WERI-Rb-1 (cell line): Measurements from ENCODE around the gene MUC15.

Source experiments
- DNase-seq: peaks from one replicate; pipeline ENCODE4 v3.0.0-alpha.2; 2020
- H3K27ac ChIP-seq: fragments of 250-450 bp; sonication (Bioruptor Pico); 2 replicates; pipeline ENCODE4 v1.5.1; 2020; ENCODE audit warnings: mild to moderate bottlenecking, moderate library complexity
- H3K27me3 ChIP-seq: fragments of 250-450 bp; sonication (Bioruptor Pico); 2 replicates; pipeline ENCODE4 v1.5.1; 2021; ENCODE audit warnings: mild to moderate bottlenecking, low read depth, moderate library complexity; ENCODE audit not compliant: insufficient read depth, severe bottlenecking
- H3K36me3 ChIP-seq: fragments of 250-450 bp; sonication (Bioruptor Pico); 2 replicates; pipeline ENCODE4 v1.5.1; 2020; ENCODE audit warnings: mild to moderate bottlenecking, moderate library complexity
- H3K4me3 ChIP-seq: 2 replicates; pipeline ENCODE4 v1.5.1; 2011; ENCODE audit warnings: low read depth, mild to moderate bottlenecking, control low read depth, low read length
- H3K9me3 ChIP-seq: fragments of 250-450 bp; sonication (Bioruptor Pico); 2 replicates; pipeline ENCODE4 v1.5.1; 2021; ENCODE audit warnings: mild to moderate bottlenecking, moderate library complexity; ENCODE audit not compliant: severe bottlenecking
- CTCF ChIP-seq: IDR thresholded peaks from 2 replicates; pipeline ENCODE4 v1.5.1; 2011; ENCODE audit warnings: low read depth, mild to moderate bottlenecking, control low read depth, inconsistent platforms, low read length

The MUC15 gene, protein sequence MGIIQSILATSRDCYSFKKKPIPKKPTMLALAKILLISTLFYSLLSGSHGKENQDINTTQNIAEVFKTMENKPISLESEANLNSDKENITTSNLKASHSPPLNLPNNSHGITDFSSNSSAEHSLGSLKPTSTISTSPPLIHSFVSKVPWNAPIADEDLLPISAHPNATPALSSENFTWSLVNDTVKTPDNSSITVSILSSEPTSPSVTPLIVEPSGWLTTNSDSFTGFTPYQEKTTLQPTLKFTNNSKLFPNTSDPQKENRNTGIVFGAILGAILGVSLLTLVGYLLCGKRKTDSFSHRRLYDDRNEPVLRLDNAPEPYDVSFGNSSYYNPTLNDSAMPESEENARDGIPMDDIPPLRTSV

GRCh38 chr11:26571861-26572654 is at the start of gene MUC15:
Gene MUC15, minus strand, starts transcription at chr11:26572263. Its CDS starts 5,169 bp downstream, at chr11:26567094.
- Histone ChIP-seq H3K4me3 (no peak within 1 kb of the TSS), H3K27ac (no peak within 1 kb of the TSS), H3K36me3 (no peaks in the 10 kb centered on the region), H3K9me3 (no peaks in the 10 kb centered on the region), H3K27me3 (no peaks in the 10 kb centered on the region)
- no peak for DNase-seq
- TF ChIP-seq CTCF, result no peak

DNA sequence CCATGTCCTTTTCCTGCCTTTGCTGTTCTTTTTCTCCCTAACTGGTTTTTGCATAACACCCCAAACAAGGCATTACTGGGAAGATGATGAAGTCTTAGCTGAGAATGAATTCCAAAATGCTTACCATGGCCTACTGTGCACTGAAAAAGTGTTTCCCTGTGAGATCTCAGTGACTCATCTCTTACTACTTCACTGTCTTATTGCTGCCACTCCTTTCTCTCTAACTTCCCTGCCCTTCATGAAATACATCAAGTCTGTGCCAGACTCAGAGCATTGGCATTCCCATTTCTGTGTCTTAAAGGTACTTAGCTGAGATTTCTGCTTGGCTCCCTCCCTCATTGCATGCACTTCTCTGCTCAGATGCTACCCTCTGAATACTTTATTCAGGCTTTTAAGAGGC is 49.1 kb upstream of the MUC15 start:
- Histone ChIP-seq H3K4me3 (no peak overlapping the region), H3K9me3 (no peaks in the 10 kb centered on the region), H3K36me3 (no peaks in the 10 kb centered on the region), H3K27me3 (peaks cover 4% of the 10 kb centered on the region), H3K27ac (no peak overlapping the region)
- no peak for TF ChIP-seq CTCF
- no peak for DNase-seq

- H3K4me3 ChIP-seq, result no peak overlapping the region
- DNase-seq, result no peak
- no peak overlapping the region for H3K27ac ChIP-seq
- no peaks in the 10 kb centered on the region for H3K9me3 ChIP-seq
- H3K36me3 ChIP-seq, result no peaks in the 10 kb centered on the region
- H3K27me3 ChIP-seq, result peaks cover 4% of the 10 kb centered on the region
- TF ChIP-seq CTCF, result no peak
These were observed 48.4 kb upstream of the MUC15 start for GRCh38 chr11:26620282-26621045.

GRCh38 chr11:26618441-26618840 is 46.4 kb upstream of the MUC15 start:
- no peaks in the 10 kb centered on the region for H3K27me3 ChIP-seq
- no peaks in the 10 kb centered on the region for H3K9me3 ChIP-seq
- H3K4me3 ChIP-seq, result no peak overlapping the region
- H3K36me3 ChIP-seq, result no peaks in the 10 kb centered on the region
- no peak for TF ChIP-seq CTCF
- no peak overlapping the region for H3K27ac ChIP-seq
- no peak for DNase-seq

- Histone ChIP-seq H3K4me3 (no peak overlapping the region), H3K9me3 (no peaks in the 10 kb centered on the region), H3K27ac (no peak overlapping the region), H3K27me3 (no peaks in the 10 kb centered on the region), H3K36me3 (no peaks in the 10 kb centered on the region)
- DNase-seq, result no peak
- TF ChIP-seq CTCF, result no peak
These were observed 41.7 kb upstream of the MUC15 start for GRCh38 chr11:26613759-26614158.
